Brain microvascular endothelial cell (primary cell): ENCODE measurements around the gene A1BG.

Experiments
- DNase-seq: peaks from one replicate; pipeline ENCODE4 v3.0.0-alpha.2; 2020
- H3K27ac ChIP-seq: fragments of 250-450 bp; sonication (Bioruptor Pico); 2 replicates; pipeline ENCODE4 v1.5.1; 2020; ENCODE audit warnings: mild to moderate bottlenecking, moderate library complexity
- H3K27me3 ChIP-seq: fragments of 250-450 bp; sonication (Bioruptor Pico); replicated peaks from 2 replicates; pipeline ENCODE4 v1.5.1; 2020; ENCODE audit warnings: mild to moderate bottlenecking
- H3K36me3 ChIP-seq: fragments of 250-450 bp; sonication (Bioruptor Pico); replicated peaks from 2 replicates; pipeline ENCODE4 v1.5.1; 2020; ENCODE audit warnings: mild to moderate bottlenecking
- H3K4me3 ChIP-seq: 2 replicates; pipeline ENCODE4 v1.5.1; 2011; ENCODE audit warnings: low read depth, mild to moderate bottlenecking, control low read depth, low read length, moderate library complexity
- in situ Hi-C: cut with HindIII; loops from 2 replicates; pipeline ENCODE4 v1.10.0; 2017; ENCODE audit warnings: low sequenced_read_pairs, low pct_ligation_motif_present
- TF ChIP-seq, protein P1 (sequence below): IDR thresholded peaks from 2 replicates; pipeline ENCODE4 v1.5.1; 2011; ENCODE audit warnings: low read depth, mild to moderate bottlenecking, moderate library complexity, low read length, control low read depth, inconsistent platforms; ENCODE audit errors: missing control alignments

A1BG gene

DNA sequence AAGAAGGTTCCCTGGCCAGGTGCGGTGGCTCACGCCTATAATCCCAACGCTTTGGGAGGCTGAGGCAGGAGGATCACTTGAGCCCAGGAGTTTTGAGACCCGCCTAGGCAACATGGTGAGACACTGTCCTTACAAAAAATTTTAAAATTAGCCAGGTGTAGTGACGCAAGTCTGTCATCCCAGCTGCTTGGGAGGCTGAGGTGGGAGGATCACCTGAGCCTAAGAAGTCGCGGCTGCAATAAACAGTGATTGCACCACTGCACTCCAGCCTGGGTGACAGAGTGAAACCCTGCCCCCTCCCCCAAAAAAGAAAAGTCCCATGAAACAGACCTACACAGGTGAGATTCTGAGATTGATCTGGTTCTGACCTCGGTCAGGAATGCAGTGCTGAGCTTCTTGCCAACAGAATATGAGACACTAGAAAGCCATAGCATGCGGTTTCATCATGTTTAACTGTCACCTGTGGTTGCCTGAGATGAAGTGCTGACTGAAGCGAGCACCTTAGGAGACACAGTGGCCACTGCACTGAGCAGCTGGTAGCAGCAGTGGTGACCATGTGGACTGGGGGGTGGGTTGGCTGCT lies 2.0 kb upstream of the A1BG start:
- H3K4me3 ChIP-seq, result no peak overlapping the region
- H3K36me3 ChIP-seq, result peaks cover 10% of the 10 kb centered on the region
- H3K27me3 ChIP-seq, result no peaks in the 10 kb centered on the region
- TF ChIP-seq, protein P1, sequence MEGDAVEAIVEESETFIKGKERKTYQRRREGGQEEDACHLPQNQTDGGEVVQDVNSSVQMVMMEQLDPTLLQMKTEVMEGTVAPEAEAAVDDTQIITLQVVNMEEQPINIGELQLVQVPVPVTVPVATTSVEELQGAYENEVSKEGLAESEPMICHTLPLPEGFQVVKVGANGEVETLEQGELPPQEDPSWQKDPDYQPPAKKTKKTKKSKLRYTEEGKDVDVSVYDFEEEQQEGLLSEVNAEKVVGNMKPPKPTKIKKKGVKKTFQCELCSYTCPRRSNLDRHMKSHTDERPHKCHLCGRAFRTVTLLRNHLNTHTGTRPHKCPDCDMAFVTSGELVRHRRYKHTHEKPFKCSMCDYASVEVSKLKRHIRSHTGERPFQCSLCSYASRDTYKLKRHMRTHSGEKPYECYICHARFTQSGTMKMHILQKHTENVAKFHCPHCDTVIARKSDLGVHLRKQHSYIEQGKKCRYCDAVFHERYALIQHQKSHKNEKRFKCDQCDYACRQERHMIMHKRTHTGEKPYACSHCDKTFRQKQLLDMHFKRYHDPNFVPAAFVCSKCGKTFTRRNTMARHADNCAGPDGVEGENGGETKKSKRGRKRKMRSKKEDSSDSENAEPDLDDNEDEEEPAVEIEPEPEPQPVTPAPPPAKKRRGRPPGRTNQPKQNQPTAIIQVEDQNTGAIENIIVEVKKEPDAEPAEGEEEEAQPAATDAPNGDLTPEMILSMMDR, result no peak
- DNase-seq, result no peak
- no peak overlapping the region for H3K27ac ChIP-seq
- in situ Hi-C loops, result no loop called here

DNA sequence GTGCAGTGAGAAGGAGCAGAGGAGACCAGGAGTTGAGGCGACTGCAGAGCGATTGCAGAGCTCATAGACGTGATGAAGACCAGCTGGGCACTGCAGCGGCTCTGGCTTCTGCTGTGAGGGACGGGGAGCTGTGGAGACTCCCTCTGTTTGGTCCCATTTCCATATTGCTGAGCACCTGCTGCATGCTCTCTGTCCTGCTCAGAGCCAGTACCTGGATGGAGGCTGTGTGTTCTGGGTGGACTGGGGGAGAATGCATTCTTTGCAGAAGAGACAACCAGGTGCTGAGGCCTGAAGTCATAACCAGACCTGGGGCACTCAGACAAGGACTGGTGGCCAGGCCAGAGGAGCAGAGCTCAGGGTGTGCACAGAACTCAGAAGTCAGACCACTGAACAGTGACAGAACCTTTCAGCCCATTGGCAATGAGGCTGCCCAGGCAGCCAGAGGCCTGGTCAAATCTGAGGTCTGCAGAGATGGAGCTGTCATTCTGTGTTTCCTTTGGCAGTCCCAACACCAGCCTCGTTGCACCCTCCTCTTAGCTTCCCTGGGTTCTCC lies 1.3 kb upstream of the A1BG start:
- in situ Hi-C loops, result no loop called here
- Histone ChIP-seq H3K4me3 (no peak overlapping the region), H3K27ac (no peak overlapping the region), H3K27me3 (no peaks in the 10 kb centered on the region), H3K36me3 (peaks cover 13% of the 10 kb centered on the region)
- TF ChIP-seq, protein P1, result no peak
- DNase-seq, result no peak

DNA sequence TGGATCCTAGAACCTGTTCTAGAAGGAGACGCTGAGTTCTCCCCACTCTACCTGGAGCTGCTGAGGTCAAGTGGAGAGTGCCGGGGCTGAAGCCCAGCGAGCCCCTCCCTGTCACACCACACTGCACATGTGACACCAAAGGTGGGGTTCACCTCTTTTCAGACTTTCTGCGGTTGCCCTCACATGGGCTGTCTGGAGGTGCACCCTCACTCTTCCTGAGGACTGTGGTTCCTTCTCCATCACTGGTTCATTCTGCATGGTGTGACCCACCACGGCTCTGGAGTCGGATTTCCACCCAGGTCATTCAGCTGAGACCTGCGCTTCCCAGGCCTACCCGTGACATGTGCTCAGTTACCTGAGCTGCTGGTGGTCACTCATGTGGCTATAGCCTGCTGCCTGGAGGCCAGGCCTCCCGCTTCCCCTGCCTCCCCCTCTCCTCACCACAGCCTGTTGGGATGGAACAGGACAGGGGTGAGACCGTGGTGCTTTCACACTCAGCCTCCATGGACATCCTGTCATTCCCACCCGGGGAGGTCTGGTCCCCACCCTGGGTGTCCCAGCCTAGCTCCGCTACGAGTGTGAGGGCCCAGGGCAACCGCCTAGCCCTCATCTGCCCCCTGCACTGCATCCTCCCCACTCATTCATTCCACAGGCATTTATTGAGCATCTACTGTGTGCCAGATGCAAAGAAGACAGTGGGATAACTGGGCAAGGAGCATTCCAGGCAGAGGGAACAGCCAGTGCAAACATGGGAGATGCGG lies 605 bp upstream of the A1BG start:
- no peak overlapping the region for H3K4me3 ChIP-seq
- H3K27me3 ChIP-seq, result no peaks in the 10 kb centered on the region
- in situ Hi-C loops, result no loop called here
- DNase-seq, result no peak
- H3K36me3 ChIP-seq, result peaks cover 13% of the 10 kb centered on the region
- H3K27ac ChIP-seq, result no peak overlapping the region
- TF ChIP-seq, protein P1, result no peak

DNA sequence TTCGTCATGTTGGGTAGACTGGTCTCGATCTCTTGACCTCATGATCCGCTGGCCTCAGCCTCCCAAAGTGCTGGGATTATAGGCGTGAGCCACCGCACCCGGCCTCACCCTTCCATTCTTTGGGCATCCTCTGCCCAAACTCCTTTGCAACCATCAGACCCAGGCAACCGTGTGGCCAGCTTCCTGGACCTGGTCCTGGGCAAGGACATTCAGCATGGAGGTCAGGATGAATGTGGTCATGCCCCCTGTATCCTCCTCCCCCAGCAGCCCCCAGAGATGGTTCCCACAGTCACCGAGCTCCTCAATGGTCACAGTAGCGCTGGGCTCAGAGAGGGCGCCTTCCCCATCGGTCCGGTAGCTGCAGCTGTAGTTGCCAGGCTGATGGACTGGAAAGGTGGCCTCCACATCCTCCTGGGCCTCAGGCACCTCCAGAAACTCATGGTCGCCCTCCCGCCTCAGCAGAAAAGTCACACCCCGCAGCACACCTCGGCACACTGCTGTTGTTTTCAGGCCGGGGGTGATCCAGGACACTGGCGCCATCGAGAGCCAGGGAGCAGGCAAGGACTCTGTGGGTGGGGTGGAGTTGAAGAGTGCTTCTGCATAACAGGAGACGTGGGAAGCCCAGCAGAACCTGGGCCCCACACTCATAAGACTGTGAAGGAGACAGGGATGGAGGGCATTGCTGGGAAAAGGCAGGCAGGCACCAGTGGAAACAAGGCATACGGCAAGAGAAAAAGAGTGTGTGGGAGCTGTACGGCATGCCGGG lies 1.1 kb downstream of the A1BG start:
- Histone ChIP-seq H3K27ac (no peak overlapping the region), H3K36me3 (peaks cover 13% of the 10 kb centered on the region), H3K27me3 (no peaks in the 10 kb centered on the region), H3K4me3 (no peak overlapping the region)
- DNase-seq, result no peak
- TF ChIP-seq, protein P1, result no peak
- in situ Hi-C loops, result no loop called here

DNA sequence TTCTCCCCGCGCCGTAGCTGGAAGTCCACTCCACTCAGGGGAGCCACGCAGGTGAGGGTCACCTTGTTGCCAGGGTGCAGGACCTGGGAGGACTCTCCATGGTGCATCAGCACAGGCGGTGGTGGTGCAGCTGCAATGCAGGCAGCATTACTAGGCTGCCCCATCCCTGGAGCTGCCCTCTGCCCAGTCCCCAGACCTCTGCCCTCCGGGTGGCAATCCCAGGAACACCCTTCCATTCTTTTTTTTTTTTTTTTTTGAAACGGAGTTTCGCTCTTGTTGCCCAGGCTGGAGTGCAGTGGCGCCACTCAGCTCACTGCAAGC lies 1.8 kb downstream of the A1BG start:
- Histone ChIP-seq H3K27ac (no peak overlapping the region), H3K36me3 (peaks cover 13% of the 10 kb centered on the region), H3K4me3 (no peak overlapping the region), H3K27me3 (no peaks in the 10 kb centered on the region)
- in situ Hi-C loops, result no loop called here
- TF ChIP-seq, protein P1, result no peak
- DNase-seq, result no peak
